MCF 10A (cell line): ENCODE measurements around the gene TMEM47. TPM values are rescaled to one million over a fixed set of nuclear protein-coding genes. Genes with fewer than 3 reads are reported as not detected.

Experiments used
- BruUV-seq: library from RNA; stranded (reverse); fragments of 400-500 nt; replicated peaks from 2 replicates; lab custom pipeline; 2021; lab: Mats Ljungman, UMichigan
- CTCF ChIA-PET: fragments of 300-600 bp; sonication (Branson Sonifier 250); formaldehyde crosslinking; extraction: SDS; loops from one replicate; lab custom pipeline; 2021; ENCODE audit warnings: antibody characterized with exemption, inconsistent platforms; lab: Yijun Ruan, JAX
- POLR2A ChIA-PET: fragments of 300-600, 350-650 bp; sonication (Branson Sonifier 250); formaldehyde crosslinking; extraction: SDS; loops from one replicate; lab custom pipeline; 2020; ENCODE audit warnings: antibody characterized with exemption, inconsistent platforms; lab: Yijun Ruan, JAX
- DNase-seq: peaks from one replicate; pipeline ENCODE4 v3.0.0-alpha.2; 2018; ENCODE audit not compliant: unreplicated experiment
- H3K27ac Mint-ChIP-seq: one replicate; pipeline ENCODE4 v1.8.0; 2022; ENCODE audit warnings: mild to moderate bottlenecking, low read depth, mixed read lengths; ENCODE audit not compliant: unreplicated experiment
- H3K27me3 Mint-ChIP-seq: one replicate; pipeline ENCODE4 v1.8.0; 2022; ENCODE audit warnings: mixed read lengths; ENCODE audit not compliant: insufficient read depth, unreplicated experiment
- H3K36me3 Mint-ChIP-seq: one replicate; pipeline ENCODE4 v1.8.0; 2022; ENCODE audit warnings: mild to moderate bottlenecking, moderate library complexity, mixed read lengths; ENCODE audit not compliant: insufficient read depth, unreplicated experiment
- H3K4me1 Mint-ChIP-seq: one replicate; pipeline ENCODE4 v1.8.0; 2022; ENCODE audit warnings: mixed read lengths; ENCODE audit not compliant: insufficient read depth, unreplicated experiment
- H3K4me3 Mint-ChIP-seq: one replicate; pipeline ENCODE4 v1.8.0; 2022; ENCODE audit warnings: mild to moderate bottlenecking, moderate library complexity, mixed read lengths; ENCODE audit not compliant: unreplicated experiment
- H3K9me3 Mint-ChIP-seq: one replicate; pipeline ENCODE4 v1.8.0; 2022; ENCODE audit warnings: mixed read lengths; ENCODE audit not compliant: unreplicated experiment
- intact Hi-C: fragments of 100-400 bp; cut with micrococcal nuclease; formaldehyde crosslinking; loops from 2 replicates; pipeline ENCODE4 v1.14.1; 2022
- total RNA-seq: library from RNA; stranded (reverse); gene quantifications from 2 replicates; pipeline ENCODE4 v1.2.3, GENCODE V29; 2022
- TF ChIP-seq, protein P1 (sequence below): fragments of 200-600 bp; IDR thresholded peaks from one replicate; pipeline ENCODE4 v1.8.0; 2022; ENCODE audit warnings: antibody characterized with exemption, mild to moderate bottlenecking; ENCODE audit not compliant: unreplicated experiment

TMEM47 gene
- total RNA-seq, 1 experiment from 2014 or later, result 1.6 TPM

DNA sequence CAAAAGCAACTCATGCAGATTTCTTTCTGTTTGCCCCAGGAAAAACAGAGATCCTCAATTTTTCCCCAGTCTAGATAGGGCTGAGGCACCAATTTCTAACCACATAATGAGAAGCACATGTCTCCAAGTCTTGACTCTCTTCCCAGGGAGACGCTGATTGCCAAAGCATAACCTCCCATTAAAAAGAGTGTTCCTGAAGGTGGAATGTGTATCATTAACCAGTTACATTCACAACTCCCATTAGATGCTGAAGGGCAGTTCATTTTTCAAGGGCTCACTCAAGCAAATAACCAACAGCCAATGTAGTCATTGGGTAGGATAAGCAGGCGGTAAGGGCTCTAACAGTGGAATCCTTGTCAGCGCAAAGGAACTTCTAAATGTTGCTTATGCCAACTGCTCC, 27.5 kb downstream of the TMEM47 start:
- ChIA-PET POLR2A (interaction anchor here (0.6 kb wide), 1 partner anchor 1150 kb away, joined by 3 read pairs; no protein-coding TSS in a partner anchor), CTCF (no interaction called here)
- H3K27ac Mint-ChIP-seq, result no peak overlapping the region
- no peaks in the 10 kb centered on the region for H3K4me1 Mint-ChIP-seq
- no peak for DNase-seq
- no peak overlapping the region for H3K4me3 Mint-ChIP-seq
- TF ChIP-seq, protein P1, sequence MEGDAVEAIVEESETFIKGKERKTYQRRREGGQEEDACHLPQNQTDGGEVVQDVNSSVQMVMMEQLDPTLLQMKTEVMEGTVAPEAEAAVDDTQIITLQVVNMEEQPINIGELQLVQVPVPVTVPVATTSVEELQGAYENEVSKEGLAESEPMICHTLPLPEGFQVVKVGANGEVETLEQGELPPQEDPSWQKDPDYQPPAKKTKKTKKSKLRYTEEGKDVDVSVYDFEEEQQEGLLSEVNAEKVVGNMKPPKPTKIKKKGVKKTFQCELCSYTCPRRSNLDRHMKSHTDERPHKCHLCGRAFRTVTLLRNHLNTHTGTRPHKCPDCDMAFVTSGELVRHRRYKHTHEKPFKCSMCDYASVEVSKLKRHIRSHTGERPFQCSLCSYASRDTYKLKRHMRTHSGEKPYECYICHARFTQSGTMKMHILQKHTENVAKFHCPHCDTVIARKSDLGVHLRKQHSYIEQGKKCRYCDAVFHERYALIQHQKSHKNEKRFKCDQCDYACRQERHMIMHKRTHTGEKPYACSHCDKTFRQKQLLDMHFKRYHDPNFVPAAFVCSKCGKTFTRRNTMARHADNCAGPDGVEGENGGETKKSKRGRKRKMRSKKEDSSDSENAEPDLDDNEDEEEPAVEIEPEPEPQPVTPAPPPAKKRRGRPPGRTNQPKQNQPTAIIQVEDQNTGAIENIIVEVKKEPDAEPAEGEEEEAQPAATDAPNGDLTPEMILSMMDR, result no peak
- intact Hi-C loops, result no loop called here
- no TSS peak for BruUV-seq
- H3K36me3 Mint-ChIP-seq, result no peaks in the 10 kb centered on the region
- H3K9me3 Mint-ChIP-seq, result no peaks in the 10 kb centered on the region
- peaks cover 11% of the 10 kb centered on the region for H3K27me3 Mint-ChIP-seq

DNA sequence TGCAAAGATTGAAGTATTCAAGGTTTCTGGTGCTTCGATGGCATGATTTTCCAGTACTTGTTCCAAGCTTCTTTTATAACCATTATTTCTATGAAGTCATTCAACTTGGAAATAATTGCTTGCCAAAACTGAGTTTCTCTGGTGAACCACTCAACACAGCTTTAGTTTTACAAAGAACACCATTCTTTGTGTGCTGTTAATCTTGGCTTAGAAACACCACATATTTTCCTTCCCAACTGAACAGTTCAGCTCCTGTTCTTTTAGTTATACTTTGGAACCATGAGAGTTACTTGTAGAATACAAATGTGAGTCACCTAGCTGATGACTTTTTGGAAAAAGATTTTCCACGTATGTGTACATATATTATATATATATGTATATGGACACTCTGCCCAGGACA, 32.7 kb downstream of the TMEM47 start:
- no peaks in the 10 kb centered on the region for H3K9me3 Mint-ChIP-seq
- DNase-seq, result no peak
- POLR2A ChIA-PET, result interaction anchor here (0.9 kb wide), 1 partner anchor 37 kb away, joined by 3 read pairs; no protein-coding TSS in a partner anchor
- H3K4me1 Mint-ChIP-seq, result no peaks in the 10 kb centered on the region
- H3K4me3 Mint-ChIP-seq, result no peak overlapping the region
- TF ChIP-seq, protein P1, result no peak
- no TSS peak for BruUV-seq
- CTCF ChIA-PET, result interaction anchor here (0.7 to 0.9 kb wide), 2 partner anchors 45 to 399 kb away, joined by 3 read pairs; no protein-coding TSS in a partner anchor
- no peak overlapping the region for H3K27ac Mint-ChIP-seq
- H3K27me3 Mint-ChIP-seq, result no peaks in the 10 kb centered on the region
- H3K36me3 Mint-ChIP-seq, result no peaks in the 10 kb centered on the region
- intact Hi-C loops, result no loop called here

DNA sequence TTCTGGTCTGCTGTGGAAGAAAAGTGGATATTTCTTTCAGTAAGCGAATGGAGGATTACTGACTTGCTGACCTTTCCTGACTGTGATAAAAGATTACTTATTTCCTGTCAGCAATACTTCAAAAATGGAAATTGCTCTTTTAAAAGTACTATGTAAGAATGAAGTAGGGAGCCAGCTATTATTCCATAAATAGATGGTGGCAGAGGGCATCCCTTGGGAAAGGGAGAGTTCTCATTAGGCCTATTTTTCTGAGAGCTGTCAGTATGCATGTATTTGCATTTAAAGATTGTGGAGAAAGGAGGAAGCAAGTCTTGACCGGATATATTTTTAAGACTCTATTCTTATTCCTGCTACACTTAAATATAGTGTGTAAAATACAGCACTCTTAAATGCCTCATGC, 37.2 kb downstream of the TMEM47 start:
- no peak for DNase-seq
- Mint-ChIP-seq H3K27ac (no peak overlapping the region), H3K4me3 (no peak overlapping the region), H3K4me1 (no peaks in the 10 kb centered on the region), H3K36me3 (no peaks in the 10 kb centered on the region), H3K9me3 (no peaks in the 10 kb centered on the region), H3K27me3 (no peaks in the 10 kb centered on the region)
- BruUV-seq, result no TSS peak
- ChIA-PET CTCF (no interaction called here), POLR2A (interaction anchor here (0.7 kb wide), 1 partner anchor 19 kb away, joined by 3 read pairs; no protein-coding TSS in a partner anchor)
- intact Hi-C loops, result no loop called here
- TF ChIP-seq, protein P1, result no peak

DNA sequence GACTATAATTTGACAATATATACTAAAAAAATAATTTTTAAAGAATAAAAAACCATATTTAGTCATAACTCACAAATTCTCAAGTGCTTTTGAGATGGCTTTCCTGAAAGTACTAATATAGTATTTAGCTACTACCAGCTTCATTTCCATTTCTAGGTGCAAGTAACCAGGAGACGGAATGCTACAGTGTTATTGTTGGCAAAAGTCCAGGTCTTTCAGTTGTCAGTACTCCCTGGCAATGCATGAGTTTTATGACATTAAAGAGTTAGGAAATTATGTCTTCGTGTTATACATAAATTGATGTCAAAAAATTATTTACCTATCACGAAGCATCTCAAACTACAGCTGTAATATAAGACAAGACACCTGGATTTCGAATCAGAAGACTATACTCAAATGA, 45.0 kb downstream of the TMEM47 start:
- CTCF ChIA-PET, result interaction anchor here (0.5 kb wide), 1 partner anchor 444 kb away, joined by 3 read pairs; no protein-coding TSS in a partner anchor
- POLR2A ChIA-PET, result no interaction called here
- Mint-ChIP-seq H3K36me3 (no peaks in the 10 kb centered on the region), H3K27ac (no peak overlapping the region), H3K27me3 (peaks cover 11% of the 10 kb centered on the region), H3K4me3 (no peak overlapping the region), H3K9me3 (peaks cover 8% of the 10 kb centered on the region), H3K4me1 (no peaks in the 10 kb centered on the region)
- no TSS peak for BruUV-seq
- TF ChIP-seq, protein P1, result no peak
- intact Hi-C loops, result no loop called here
- peak; percentile 55 for DNase-seq
